Measurements from ENCODE around the gene PRSS53.

- TF ChIP-seq SMC3 (IDR thresholded peaks at IDR 0.05; ENCODE audit: low read depth, low read length) (no peak), CTCF (IDR thresholded peaks at IDR 0.05) (no peak), JUND (IDR thresholded peaks at IDR 0.05) (no peak), TEAD4 (IDR thresholded peaks at IDR 0.05; ENCODE audit: borderline replicate concordance, insufficient read depth) (no peak)
Measured at GRCh38 chr16:31086629-31086906, 2.2 kb downstream of the PRSS53 start.
